ENCODE measurements around the gene CUL7.

Gene CUL7

GRCh38 chr6:43077333-43077809 is 23.7 kb upstream of the CUL7 start:
- no peak overlapping the region for H3K27ac ChIP-seq (replicated peaks)
- no peak for DNase-seq (ENCODE audit: low read depth in 1 of 2, low spot score in 1 of 2)
- H3K4me3 ChIP-seq (replicated peaks; ENCODE audit: insufficient read depth, low read length) = no peak overlapping the region
- no peak for TF ChIP-seq POLR2AphosphoS5 (IDR thresholded peaks at IDR 0.05; ENCODE audit: low read depth)
- TF ChIP-seq SPI1 (IDR thresholded peaks at IDR 0.05; ENCODE audit: borderline replicate concordance, low read depth) = no peak
- TF ChIP-seq REST (IDR thresholded peaks at IDR 0.05; ENCODE audit: insufficient replicate concordance, low read depth) = no peak
- TF ChIP-seq CTCF (IDR thresholded peaks at IDR 0.05; ENCODE audit: insufficient read depth, low read length) = no peak
- H3K27me3 ChIP-seq (ENCODE audit: insufficient read depth, poor library complexity, severe bottlenecking) = peaks cover 27% of the 10 kb centered on the region

GRCh38 chr6:43076464-43077332 is 23.0 kb upstream of the CUL7 start:
- TF ChIP-seq REST (IDR thresholded peaks at IDR 0.05; ENCODE audit: insufficient replicate concordance, low read depth) = no peak
- TF ChIP-seq GABPA (IDR thresholded peaks at IDR 0.05; ENCODE audit: low read depth) = no peak
- TF ChIP-seq POLR2AphosphoS5 (IDR thresholded peaks at IDR 0.05; ENCODE audit: low read depth) = no peak
- TF ChIP-seq SPI1 (IDR thresholded peaks at IDR 0.05; ENCODE audit: borderline replicate concordance, low read depth) = no peak
- no peak for TF ChIP-seq CTCF (IDR thresholded peaks at IDR 0.05; ENCODE audit: insufficient read depth, low read length)
- no peak for DNase-seq (ENCODE audit: low read depth in 1 of 2, low spot score in 1 of 2)
- H3K27me3 ChIP-seq (ENCODE audit: insufficient read depth, poor library complexity, severe bottlenecking) = peaks cover 27% of the 10 kb centered on the region
- H3K4me3 ChIP-seq (replicated peaks; ENCODE audit: insufficient read depth, low read length) = peak overlapping the region; percentile 34
- no peak overlapping the region for H3K27ac ChIP-seq (replicated peaks)

GRCh38 chr6:43075670-43076463 is 22.2 kb upstream of the CUL7 start, which contains the start of gene PTK7:
TSS of gene PTK7 (plus strand) at chr6:43076314. CDS start at chr6:43076489, 175 bp downstream.
- Histone ChIP-seq H3K27ac (replicated peaks) (no peak within 1 kb of the TSS), H3K4me3 (replicated peaks; ENCODE audit: insufficient read depth, low read length) (peak within 1 kb of the TSS; percentile 34), H3K27me3 (ENCODE audit: insufficient read depth, poor library complexity, severe bottlenecking) (peaks cover 27% of the 10 kb centered on the region)
- DNase-seq (ENCODE audit: low read depth in 1 of 2, low spot score in 1 of 2) = peak in 1 of 2 experiments; percentile 17
- TF ChIP-seq GABPA (IDR thresholded peaks at IDR 0.05; ENCODE audit: low read depth) (no peak), SPI1 (IDR thresholded peaks at IDR 0.05; ENCODE audit: borderline replicate concordance, low read depth) (no peak), REST (IDR thresholded peaks at IDR 0.05; ENCODE audit: insufficient replicate concordance, low read depth) (no peak), CTCF (IDR thresholded peaks at IDR 0.05; ENCODE audit: insufficient read depth, low read length) (no peak), POLR2AphosphoS5 (IDR thresholded peaks at IDR 0.05; ENCODE audit: low read depth) (no peak)

Data from HL-60 (cell line).